Spleen (tissue), 11 donors: Measurements from ENCODE around the gene ECT2. TPM values are rescaled to one million over a fixed set of nuclear protein-coding genes. Genes with fewer than 3 reads are reported as not detected.

ENCODE experiments used
- DNase-seq: peaks from one replicate; pipeline ENCODE4 v3.0.0-alpha.2; 2020
- H3K27ac ChIP-seq, 8 donors: fragments of 200-600 bp; sonication (generic) in 7 of 8; 1 replicate in 4 of 8; 2 replicates in 4 of 8; pipeline versions ENCODE4 v1.5.0 to v1.8.0; 2016 to 2021; ENCODE audit warnings: inconsistent platforms in 4 of 8, mild to moderate bottlenecking in 4 of 8, moderate library complexity in 1 of 8
- H3K27me3 ChIP-seq, 7 donors: fragments of 200-600 bp; sonication (generic) in 6 of 7; replicated peaks in 1 of 7; 1 replicate in 4 of 7; 2 replicates in 3 of 7; pipeline versions ENCODE4 v1.5.0 to v1.8.0; 2016 to 2021; ENCODE audit warnings: inconsistent platforms in 3 of 7, mild to moderate bottlenecking in 1 of 7
- H3K36me3 ChIP-seq, 6 donors: fragments of 200-600 bp; sonication (generic) in 5 of 6; 1 replicate in 4 of 6; 2 replicates in 2 of 6; pipeline versions ENCODE4 v1.5.0 to v1.8.0; 2016 to 2021; ENCODE audit warnings: inconsistent platforms in 2 of 6
- H3K4me1 ChIP-seq, 6 donors: fragments of 200-600 bp; sonication (generic) in 5 of 6; 1 replicate in 3 of 6; 2 replicates in 3 of 6; pipeline versions ENCODE4 v1.5.0 to v1.8.0; 2016 to 2021; ENCODE audit warnings: inconsistent platforms in 3 of 6
- H3K4me3 ChIP-seq, 8 donors: fragments of 200-600 bp; sonication (generic) in 7 of 8; 1 replicate in 4 of 8; 2 replicates in 4 of 8; pipeline versions ENCODE4 v1.5.0 to v1.8.0; 2016 to 2021; ENCODE audit warnings: inconsistent platforms in 4 of 8, mild to moderate bottlenecking in 4 of 8, moderate library complexity in 2 of 8
- H3K9me3 ChIP-seq, 8 donors: fragments of 200-600 bp; sonication (generic) in 7 of 8; 1 replicate in 4 of 8; 2 replicates in 4 of 8; pipeline versions ENCODE4 v1.5.0 to v1.8.0; 2016 to 2021; ENCODE audit warnings: inconsistent platforms in 4 of 8
- CTCF ChIP-seq, 11 experiments: fragments of 200-600 bp in 7 of 11; fragments of 450-650 bp in 4 of 11; sonication (generic) in 4 of 11; IDR thresholded peaks in 8 of 11; conservative IDR thresholded peaks in 3 of 11; 1 replicate in 7 of 11; 2 replicates in 4 of 11; pipeline versions ENCODE4 v1.4.0 to v1.8.0; 2016 to 2021; ENCODE audit warnings: antibody characterized with exemption in 11 of 11, inconsistent platforms in 4 of 11, mild to moderate bottlenecking in 1 of 11
- POLR2A ChIP-seq, 3 donors: fragments of 450-650 bp; IDR thresholded peaks; one replicate each; pipeline ENCODE4 v1.5.1; 2017; ENCODE audit warnings: antibody characterized with exemption in 3 of 3, mild to moderate bottlenecking in 1 of 3
- POLR2AphosphoS5 ChIP-seq, 3 donors: sonication (generic); formaldehyde crosslinking; IDR thresholded peaks; one replicate each; pipeline ENCODE4 v1.5.1; 2017; ENCODE audit warnings: antibody characterized with exemption in 3 of 3
- WGBS, 5 donors: extraction: QIAGEN DNeasy Blood & Tissue Kit in 3 of 5; methylation state at CpG; one replicate each; pipeline versions ENCODE4 v1.1.5 to v1.1.7; 2013 to 2018; 5-methylcytosine and 5-hydroxymethylcytosine counted together
- intact Hi-C: fragments of 100-400 bp; cut with DNase I; formaldehyde crosslinking; loops from one replicate; pipeline ENCODE4 v1.15.0; 2023; ENCODE audit warnings: low total_unique reads
- polyA plus RNA-seq, 3 donors: library from polyadenylated mRNA; stranded (reverse); fragments of 200-250 nt; gene quantifications; one replicate each; pipeline ENCODE4 v1.2.1, GENCODE V29; 2013
- small RNA-seq, 4 donors: library from RNA; depleted of rRNA; stranded (forward); fragments of <200 nt; gene quantifications; one replicate each; pipeline ENCODE3, GENCODE V24; 2016
- total RNA-seq, 7 donors: library from RNA; depleted of rRNA in 3 of 7; stranded (reverse); fragments of >200 nt in 3 of 7; fragmentation: NEBNext Ultra II Directional in 4 of 7; extraction: Animal tissue kit (Norgen Biotek cat#: 25700) in 4 of 7; gene quantifications; one replicate each; pipeline versions ENCODE4 v1.1.0 to v1.2.1, GENCODE V29; 2016 to 2021
- donor health status: healthy with polysubstance abuse.
- donor health status: DM: no; HTN: no; CAD: no; lungs with moderate emphysema.
- donor health status: DM: no; HTN: no; CAD: no.
- donor health status: Bipolar disorder and iron deficiency.
- donor health status: healthy.
- donor health status: DM: no; HTN: no; CAD: no.
- donor health status: DM: yes; HTN: yes; CAD: no.

The ECT2 gene
- total and polyA plus RNA-seq, 10 donors = 2.2 to 19.1 (median 9.7) TPM

GRCh38 chr3:172868582-172869200 is 118.2 kb downstream of the ECT2 start:
- DNase-seq = no peak
- Histone ChIP-seq H3K36me3 (no peaks in the 10 kb centered on the region), H3K4me3 (no peak overlapping the region), H3K4me1 (peaks cover 0 to 16% (median 0%) of the 10 kb centered on the region in 6 donors), H3K27ac (no peak overlapping the region), H3K9me3 (no peaks in the 10 kb centered on the region), H3K27me3 (no peaks in the 10 kb centered on the region)
- intact Hi-C loops = no loop called here
- no peak for TF ChIP-seq POLR2A (IDR thresholded peaks at IDR 0.05)
- no peak for TF ChIP-seq POLR2AphosphoS5 (IDR thresholded peaks at IDR 0.05)
- no peak for TF ChIP-seq CTCF (IDR thresholded peaks at IDR 0.05 in 8 of 11, conservative IDR thresholded peaks at IDR 0.05 in 3 of 11)
- WGBS, 5 donors = 89 to 95% (median 91%) methylated on average over 2 of the region's 2 CpGs

- no peak overlapping the region for H3K4me3 ChIP-seq
- peaks cover 0 to 16% (median 0%) of the 10 kb centered on the region in 6 donors for H3K4me1 ChIP-seq
- no peaks in the 10 kb centered on the region for H3K36me3 ChIP-seq
- no peak for TF ChIP-seq CTCF (IDR thresholded peaks at IDR 0.05 in 8 of 11, conservative IDR thresholded peaks at IDR 0.05 in 3 of 11)
- H3K27me3 ChIP-seq = no peaks in the 10 kb centered on the region
- DNase-seq = no peak
- no peaks in the 10 kb centered on the region for H3K9me3 ChIP-seq
- intact Hi-C loops = no loop called here
- 44 to 63% (median 49%) methylated on average over 3 of the region's 3 CpGs for WGBS, 5 donors
- no peak overlapping the region for H3K27ac ChIP-seq
These were observed 118.8 kb downstream of the ECT2 start for GRCh38 chr3:172869368-172869771.

GRCh38 chr3:172869784-172870518 is 119.4 kb downstream of the ECT2 start:
- 32 to 49% (median 35%) methylated on average over 3 of the region's 3 CpGs for WGBS, 5 donors
- H3K4me1 ChIP-seq = peaks cover 0 to 16% (median 0%) of the 10 kb centered on the region in 6 donors
- no peak overlapping the region for H3K27ac ChIP-seq
- intact Hi-C loops = no loop called here
- TF ChIP-seq POLR2A (IDR thresholded peaks at IDR 0.05) (no peak), POLR2AphosphoS5 (IDR thresholded peaks at IDR 0.05) (no peak), CTCF (IDR thresholded peaks at IDR 0.05 in 8 of 11, conservative IDR thresholded peaks at IDR 0.05 in 3 of 11) (no peak)
- no peaks in the 10 kb centered on the region for H3K36me3 ChIP-seq
- H3K4me3 ChIP-seq = no peak overlapping the region
- no peaks in the 10 kb centered on the region for H3K27me3 ChIP-seq
- no peak for DNase-seq
- no peaks in the 10 kb centered on the region for H3K9me3 ChIP-seq

Small RNA genes lying within 50 kb of the gene (small RNA-seq; reads per million reads assigned to genes)
- gene AC108667.1 (0 reads per million in 4 donors), gene RF00139 (0 to 0.06 (median 0) reads per million in 4 donors), gene RNU4-4P (0 reads per million in 4 donors), gene RNU6-547P (0 reads per million in 4 donors)

Other genes with a start within 250 kb of the ECT2 start
- gene TNFSF10, start 227.3 kb upstream of the ECT2 start, total RNA-seq = 100 to 1,000 TPM in 3 of 7 donors, 10 to 100 TPM in 4; 62.0 to 156 (median 95.6) TPM
- 10 to 100 TPM; 19.5 to 27.5 (median 19.6) TPM for gene TNFSF10, start 227.3 kb upstream of the ECT2 start, polyA plus RNA-seq
- gene NCEH1, start 39.7 kb upstream of the ECT2 start, total RNA-seq = 10 to 100 TPM; 11.7 to 30.7 (median 22.3) TPM
- gene NCEH1, start 39.7 kb upstream of the ECT2 start, polyA plus RNA-seq = 1 to 10 TPM; 3.8 to 6.1 (median 4.9) TPM